NCI-H748 (cell line): ENCODE results near the gene GTF2A1.
A peak's percentile ranks its signal among the peaks of the same experiment; 100 is the strongest.
"Not testable (repeated sequence)": the region's sequence is repeated elsewhere in the genome, so short reads cannot be mapped to it uniquely, and the experiment has no call there.

ENCODE experiments used
- DNase-seq: peaks from one replicate; lab custom pipeline; 2025; ENCODE audit not compliant: unreplicated experiment; lab: John Stamatoyannopoulos, UW

Gene GTF2A1

GRCh38 chr14:81233615-81234014 is 12.9 kb upstream of the GTF2A1 start:
- DNase-seq = no peak

GRCh38 chr14:81231540-81231939 is 10.8 kb upstream of the GTF2A1 start:
- peak; percentile 65 for DNase-seq

- no peak for DNase-seq
Measured at GRCh38 chr14:81224222-81224621, 3.5 kb upstream of the GTF2A1 start.

GRCh38 chr14:81223788-81224187 is 3.0 kb upstream of the GTF2A1 start:
- not testable (repeated sequence) for DNase-seq

- no peak for DNase-seq
Measured at GRCh38 chr14:81222691-81223090, 1.9 kb upstream of the GTF2A1 start.

- no peak for DNase-seq
Measured at GRCh38 chr14:81222126-81222525, 1.4 kb upstream of the GTF2A1 start.

GRCh38 chr14:81221579-81222102 is 882 bp upstream of the GTF2A1 start:
- DNase-seq = peak; percentile 44

GRCh38 chr14:81220580-81220829 is 254 bp downstream of the GTF2A1 start:
- DNase-seq = no peak

- peak; percentile 78 for DNase-seq
Measured at GRCh38 chr14:81219759-81220579, 790 bp downstream of the GTF2A1 start.

GRCh38 chr14:81219210-81219758 is 1.5 kb downstream of the GTF2A1 start:
- DNase-seq = peak; percentile 100

- DNase-seq = peak; percentile 32
Measured at GRCh38 chr14:81211844-81212243, 8.9 kb downstream of the GTF2A1 start.

GRCh38 chr14:81209167-81209836 is 11.5 kb downstream of the GTF2A1 start:
- DNase-seq = no peak

- DNase-seq = no peak
Measured at GRCh38 chr14:81208489-81208888, 12.3 kb downstream of the GTF2A1 start.

GRCh38 chr14:81206115-81206514 is 14.6 kb downstream of the GTF2A1 start:
- DNase-seq = no peak

- DNase-seq = no peak
Measured at GRCh38 chr14:81205639-81206038, 15.1 kb downstream of the GTF2A1 start.

- DNase-seq = no peak
Measured at GRCh38 chr14:81200054-81200453, 20.7 kb downstream of the GTF2A1 start.

GRCh38 chr14:81199084-81199483 is 21.7 kb downstream of the GTF2A1 start:
- DNase-seq = no peak

- DNase-seq = no peak
Measured at GRCh38 chr14:81198651-81199050, 22.1 kb downstream of the GTF2A1 start.

- no peak for DNase-seq
Measured at GRCh38 chr14:81193924-81194633, 26.7 kb downstream of the GTF2A1 start.

- DNase-seq = no peak
Measured at GRCh38 chr14:81192594-81192993, 28.2 kb downstream of the GTF2A1 start.

GRCh38 chr14:81187832-81188522 is 32.8 kb downstream of the GTF2A1 start:
- DNase-seq = no peak
